Measurements from ENCODE around the gene SPI1.
"Not testable (repeated sequence)": the region's sequence is repeated elsewhere in the genome, so short reads cannot be mapped to it uniquely, and the experiment has no call there.

SPI1 gene

DNA sequence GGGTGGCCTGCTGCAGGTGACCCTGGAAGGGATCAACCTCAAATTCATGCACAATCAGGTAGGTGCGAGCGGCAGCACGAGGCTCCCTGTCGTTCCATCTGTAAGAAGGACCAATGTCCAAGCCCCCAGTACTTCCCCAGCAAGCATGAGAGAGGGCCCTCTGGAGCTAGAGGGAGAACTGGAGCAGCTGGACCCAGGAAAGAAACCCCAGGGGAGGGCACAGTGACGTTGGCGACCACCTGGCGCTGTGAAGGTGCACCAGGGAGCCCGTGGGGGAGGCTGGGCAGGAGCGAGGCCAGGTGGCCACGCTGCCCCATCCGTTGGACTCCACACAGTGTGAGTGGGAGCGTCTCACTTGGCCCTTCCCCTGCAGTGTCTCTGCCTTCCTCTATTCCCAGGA, 53.8 kb downstream of the SPI1 start:
- DNase-seq (ENCODE audit: low spot score), result no peak

DNA sequence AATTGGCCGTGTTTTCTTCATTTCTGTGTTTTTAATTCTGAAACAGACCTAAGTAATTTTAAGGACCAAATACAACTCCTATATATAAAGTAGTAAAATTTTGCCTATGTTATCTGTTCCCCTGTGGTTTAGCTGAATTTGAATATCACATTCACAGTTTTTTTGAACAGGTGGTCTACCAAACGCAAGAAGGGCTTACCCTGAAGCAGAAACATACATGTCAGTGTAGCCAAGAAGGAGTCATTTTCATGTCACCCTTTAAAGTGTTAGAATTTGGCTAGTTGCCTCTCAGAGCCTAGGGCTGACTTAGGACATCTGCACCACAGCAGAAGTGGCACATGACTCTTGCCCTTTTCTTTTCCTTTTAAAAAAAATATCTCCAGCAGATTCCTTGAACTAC, 60.2 kb downstream of the SPI1 start:
- DNase-seq (ENCODE audit: low spot score), result no peak

DNA sequence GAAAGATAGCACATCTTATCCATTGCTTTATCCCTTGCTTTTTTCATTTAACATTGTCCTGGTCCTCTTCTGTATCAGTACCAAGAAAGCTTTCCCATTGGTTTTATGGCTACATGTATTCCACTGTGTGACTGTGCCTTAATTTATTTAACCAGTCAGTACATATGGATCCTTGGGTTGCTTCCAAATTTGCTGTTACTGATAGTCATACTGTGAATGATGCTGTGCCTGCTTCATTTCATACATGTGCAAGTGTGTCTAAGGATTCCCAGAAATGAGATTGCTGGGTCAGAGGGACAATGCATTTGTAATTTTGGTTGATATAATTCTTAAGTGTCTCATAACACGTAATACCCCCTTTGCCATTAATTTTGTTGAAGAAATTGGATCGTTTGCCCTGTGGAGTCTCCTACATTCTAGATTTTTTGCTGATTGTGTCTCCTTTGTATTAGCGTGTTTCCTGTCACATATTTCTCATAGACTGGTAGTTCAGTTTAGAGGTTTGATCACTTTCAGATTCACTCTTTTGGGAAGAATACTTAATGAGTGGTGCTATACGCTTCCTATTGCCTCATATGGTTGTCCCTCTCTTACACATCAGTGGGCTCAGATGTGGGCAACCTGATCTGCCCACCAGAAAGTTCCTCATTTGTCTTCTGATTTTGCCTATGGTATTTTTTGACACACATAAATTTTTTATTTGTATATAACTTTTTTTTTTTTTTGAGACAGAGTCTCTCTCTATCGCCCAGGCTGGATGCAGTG, 61.1 kb downstream of the SPI1 start:
- no peak for DNase-seq (ENCODE audit: low spot score)

DNA sequence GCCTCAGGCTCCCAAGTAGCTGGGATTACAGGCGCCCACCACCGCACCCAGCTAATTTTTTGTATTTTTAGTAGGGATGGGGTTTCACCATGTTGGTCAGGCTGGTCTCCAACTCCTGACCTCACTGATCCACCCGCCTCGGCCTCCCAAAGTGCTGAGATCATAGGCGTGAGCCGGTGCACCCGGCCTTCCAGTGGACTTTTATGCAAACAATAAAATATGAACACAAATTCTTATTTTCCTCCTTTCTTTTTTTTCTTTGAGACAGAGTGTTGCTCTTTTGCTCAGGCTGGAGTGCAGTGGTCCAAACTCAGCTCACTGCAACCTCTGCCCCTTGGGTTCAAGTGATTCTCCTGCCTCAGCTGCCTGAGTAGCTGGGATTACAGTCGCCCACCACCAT, 61.8 kb downstream of the SPI1 start:
- not testable (repeated sequence) for DNase-seq (ENCODE audit: low spot score)

DNA sequence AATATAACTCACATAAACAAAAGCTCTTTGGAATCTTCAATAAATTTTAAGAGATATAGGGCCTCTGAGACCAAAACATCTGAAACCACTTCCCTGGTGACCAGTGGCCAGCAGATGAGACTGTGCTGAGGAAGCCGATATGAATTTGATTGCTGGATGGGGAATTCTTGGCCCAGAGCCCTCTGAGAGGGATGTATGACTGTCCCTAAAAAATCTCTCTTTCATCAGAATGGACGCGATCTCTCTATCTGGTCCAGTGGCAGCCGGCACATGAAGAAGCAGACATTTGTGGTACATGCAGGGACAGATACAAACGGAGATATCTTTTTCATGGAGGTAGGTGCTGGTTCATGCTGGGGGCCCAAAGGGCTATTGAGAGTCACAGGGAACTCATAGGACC, 63.4 kb downstream of the SPI1 start:
- no peak for DNase-seq (ENCODE audit: low spot score)

DNA sequence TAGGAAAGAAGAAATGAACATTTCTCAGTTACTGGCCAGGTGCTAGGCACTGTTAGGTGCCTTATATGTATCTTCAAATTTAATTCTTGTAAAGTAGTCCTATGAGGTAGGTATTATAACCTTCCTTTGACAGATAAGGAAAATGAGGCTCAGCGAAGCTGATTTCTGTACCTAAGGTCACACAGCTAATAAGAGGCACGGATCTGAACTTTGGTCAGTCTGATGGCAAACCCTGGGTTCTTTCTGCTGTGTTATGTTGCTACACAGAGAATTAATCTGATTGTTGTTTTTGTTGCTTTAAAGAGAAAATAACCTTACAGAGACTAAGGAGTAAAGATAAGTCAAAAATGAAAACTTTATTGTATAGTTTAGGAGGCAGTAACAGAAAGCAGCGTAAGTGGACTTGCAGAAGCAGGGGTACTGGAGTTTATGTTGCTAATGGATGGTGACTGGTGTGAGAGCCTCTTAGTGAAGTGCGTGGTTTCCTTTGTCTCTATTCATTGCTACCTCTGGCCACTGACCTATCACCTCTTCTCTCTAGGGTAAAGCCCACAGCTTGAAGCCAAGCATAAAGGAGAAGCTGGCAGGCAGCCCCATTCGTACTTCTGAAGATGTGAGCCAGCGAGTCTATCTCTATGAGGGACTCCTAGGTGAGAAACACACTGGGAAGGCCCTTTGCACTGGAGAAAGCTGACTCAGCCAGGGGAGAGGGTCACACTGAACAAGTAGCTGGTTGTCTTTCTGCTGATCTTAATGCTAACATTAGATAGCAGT, 70.1 kb downstream of the SPI1 start:
- DNase-seq (ENCODE audit: low spot score), result no peak

DNA sequence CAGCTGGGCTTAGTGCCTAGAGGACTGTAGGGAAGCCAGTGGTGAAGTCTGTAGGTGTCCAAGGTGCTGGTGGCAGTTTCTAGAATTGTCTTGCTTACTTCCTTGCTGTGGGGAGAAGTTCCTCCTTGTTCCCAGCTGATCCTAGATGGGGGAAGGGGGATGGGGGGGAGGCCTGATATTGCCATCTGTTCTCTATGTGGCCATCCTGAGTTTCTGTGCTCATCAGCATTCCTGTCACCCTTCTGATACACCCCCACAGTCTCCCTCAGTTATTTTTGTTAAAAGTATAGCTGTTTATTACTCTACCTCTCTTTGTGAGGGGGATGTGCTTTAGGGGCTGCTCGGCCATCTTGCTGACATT, 71.9 kb downstream of the SPI1 start:
- DNase-seq (ENCODE audit: low spot score), result no peak

DNA sequence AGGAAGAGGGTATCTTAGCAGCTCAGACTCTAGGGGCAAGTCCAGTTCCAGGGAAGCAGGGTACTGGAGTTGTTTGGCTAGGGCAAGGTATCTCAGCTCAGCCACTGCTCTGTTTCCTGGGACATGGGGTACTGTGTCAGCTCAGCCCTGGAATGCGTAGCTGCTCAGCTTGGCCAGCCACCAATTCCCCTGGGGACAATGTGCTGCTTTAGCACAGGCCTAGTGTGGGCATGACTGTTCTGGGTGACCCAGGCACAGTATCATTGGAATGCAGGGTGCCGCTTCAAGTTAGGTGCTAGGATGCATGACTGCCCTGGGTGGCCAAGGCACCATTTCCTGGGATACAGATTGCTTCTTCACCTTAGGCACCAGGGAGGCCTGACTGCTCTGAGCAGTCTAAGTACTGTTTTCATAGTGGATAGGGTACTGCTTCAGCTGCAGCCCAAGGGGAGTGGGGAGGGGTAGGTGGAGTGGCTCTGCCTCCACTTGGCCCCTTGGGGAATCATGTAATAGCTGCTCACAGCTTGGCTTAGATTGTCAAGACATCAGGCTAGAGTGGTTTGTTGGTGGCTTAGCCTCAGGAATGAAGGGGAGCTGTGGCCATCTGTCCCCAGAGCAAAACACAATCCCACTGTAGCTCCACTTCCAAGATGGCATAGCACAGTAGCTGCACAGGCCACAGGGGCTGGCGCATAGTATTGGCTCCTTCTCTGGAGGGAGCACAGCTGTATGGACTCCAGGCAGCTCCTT, 72.4 kb downstream of the SPI1 start:
- no peak for DNase-seq (ENCODE audit: low spot score)
